ENCODE measurements around the gene MATCAP1. TPM values are rescaled to one million over a fixed set of nuclear protein-coding genes. Genes with fewer than 3 reads are reported as not detected.
A peak's percentile ranks its signal among the peaks of the same experiment; 100 is the strongest.

MATCAP1 gene
- total RNA-seq, 4 donors from 2014 or later, result 27.6 to 220 (median 32.5) TPM

- H3K27ac ChIP-seq, result peak overlapping the region; percentile 82 to 87 (median 83)
- 70% methylated on average over 9 of the region's 9 CpGs; no CpG with 5 or more reads in 1 of the 2 donors for WGBS, 2 donors (ENCODE audit: low coverage in 1 of 2)
- no peak overlapping the region for H3K4me3 ChIP-seq
- TF ChIP-seq POLR2AphosphoS5 (IDR thresholded peaks at IDR 0.05), result no peak
- TF ChIP-seq POLR2A (IDR thresholded peaks at IDR 0.05), result no peak
- no peak for TF ChIP-seq EP300 (IDR thresholded peaks at IDR 0.05; ENCODE audit: low read depth)
- TF ChIP-seq, protein P1, sequence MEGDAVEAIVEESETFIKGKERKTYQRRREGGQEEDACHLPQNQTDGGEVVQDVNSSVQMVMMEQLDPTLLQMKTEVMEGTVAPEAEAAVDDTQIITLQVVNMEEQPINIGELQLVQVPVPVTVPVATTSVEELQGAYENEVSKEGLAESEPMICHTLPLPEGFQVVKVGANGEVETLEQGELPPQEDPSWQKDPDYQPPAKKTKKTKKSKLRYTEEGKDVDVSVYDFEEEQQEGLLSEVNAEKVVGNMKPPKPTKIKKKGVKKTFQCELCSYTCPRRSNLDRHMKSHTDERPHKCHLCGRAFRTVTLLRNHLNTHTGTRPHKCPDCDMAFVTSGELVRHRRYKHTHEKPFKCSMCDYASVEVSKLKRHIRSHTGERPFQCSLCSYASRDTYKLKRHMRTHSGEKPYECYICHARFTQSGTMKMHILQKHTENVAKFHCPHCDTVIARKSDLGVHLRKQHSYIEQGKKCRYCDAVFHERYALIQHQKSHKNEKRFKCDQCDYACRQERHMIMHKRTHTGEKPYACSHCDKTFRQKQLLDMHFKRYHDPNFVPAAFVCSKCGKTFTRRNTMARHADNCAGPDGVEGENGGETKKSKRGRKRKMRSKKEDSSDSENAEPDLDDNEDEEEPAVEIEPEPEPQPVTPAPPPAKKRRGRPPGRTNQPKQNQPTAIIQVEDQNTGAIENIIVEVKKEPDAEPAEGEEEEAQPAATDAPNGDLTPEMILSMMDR (IDR thresholded peaks at IDR 0.05), result no peak
- H3K36me3 ChIP-seq, result no peaks in the 10 kb centered on the region
- in situ Hi-C loops (cut with MboI; ENCODE audit: low pct_ligation_motif_present in 1 of 4, low pct_unique_long_range_greater_than_20kb in 1 of 4, low sequenced_read_pairs in 3 of 4), result loop anchor here in 2 of 4 donors (25.0 kb wide), 2 partner anchors 182 to 207 kb away; partner anchors contain the start of genes CES3 (in 1 of the 2) and CES4A (in 1 of the 2)
- H3K4me1 ChIP-seq, result peaks cover 23 to 59% (median 48%) of the 10 kb centered on the region in 4 donors
- intact Hi-C loops (cut with DNase I; ENCODE audit: low total_unique reads), result no loop called here
- H3K27me3 ChIP-seq, result peaks cover 29% of the 10 kb centered on the region
- DNase-seq, result no peak
- no peaks in the 10 kb centered on the region for H3K9me3 ChIP-seq
Observed at GRCh38 chr16:67169011-67169451, 14.7 kb downstream of the MATCAP1 start.

DNA sequence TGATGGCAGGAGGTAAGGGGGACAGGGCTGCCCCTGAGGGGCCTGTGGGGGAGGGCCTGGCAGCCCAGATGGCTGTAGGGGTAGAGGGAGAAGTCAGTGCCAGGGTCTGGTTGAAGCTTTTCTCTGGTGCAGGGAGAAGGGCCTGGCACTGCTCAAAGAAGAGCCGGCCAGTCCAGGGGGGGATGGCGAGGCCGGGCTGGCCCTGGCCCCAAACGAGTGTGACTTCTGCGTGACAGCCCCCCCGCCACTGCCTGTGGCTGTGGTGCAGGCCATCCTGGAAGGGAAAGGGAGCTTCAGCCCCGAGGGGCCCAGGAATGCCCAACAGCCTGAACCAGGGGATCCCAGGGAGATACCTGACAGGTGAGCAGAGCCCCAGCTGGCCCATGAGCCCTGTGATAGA, 16.2 kb downstream of the MATCAP1 start:
- H3K9me3 ChIP-seq, result no peaks in the 10 kb centered on the region
- TF ChIP-seq, protein P1 (IDR thresholded peaks at IDR 0.05), result no peak
- TF ChIP-seq POLR2AphosphoS5 (IDR thresholded peaks at IDR 0.05) (no peak), EP300 (IDR thresholded peaks at IDR 0.05; ENCODE audit: low read depth) (no peak), POLR2A (IDR thresholded peaks at IDR 0.05) (no peak)
- H3K4me3 ChIP-seq, result no peak overlapping the region
- in situ Hi-C loops (cut with MboI; ENCODE audit: low pct_ligation_motif_present in 1 of 4, low pct_unique_long_range_greater_than_20kb in 1 of 4, low sequenced_read_pairs in 3 of 4) (loop anchor here in 2 of 4 donors (25.0 kb wide), 2 partner anchors 180 to 205 kb away; partner anchors contain the start of genes CES3 (in 1 of the 2) and CES4A (in 1 of the 2)), intact Hi-C loops (cut with DNase I; ENCODE audit: low total_unique reads) (no loop called here)
- no peak overlapping the region for H3K27ac ChIP-seq
- peaks cover 43% of the 10 kb centered on the region for H3K27me3 ChIP-seq
- no peaks in the 10 kb centered on the region for H3K36me3 ChIP-seq
- peaks cover 15 to 62% (median 52%) of the 10 kb centered on the region in 4 donors for H3K4me1 ChIP-seq
- peak; percentile 6 for DNase-seq
- WGBS, 2 donors (ENCODE audit: low coverage in 1 of 2), result 91% methylated on average over 7 of the region's 7 CpGs; no CpG with 5 or more reads in 1 of the 2 donors

GRCh38 chr16:67166598-67167168, 17.1 kb downstream of the MATCAP1 start:
- intact Hi-C loops (cut with DNase I; ENCODE audit: low total_unique reads) (no loop called here), in situ Hi-C loops (cut with MboI; ENCODE audit: low pct_ligation_motif_present in 1 of 4, low pct_unique_long_range_greater_than_20kb in 1 of 4, low sequenced_read_pairs in 3 of 4) (loop anchor here in 2 of 4 donors (25.0 kb wide), 2 partner anchors 179 to 204 kb away; partner anchors contain the start of genes CES3 (in 1 of the 2) and CES4A (in 1 of the 2))
- peak; percentile 8 for DNase-seq
- Histone ChIP-seq H3K27me3 (peaks cover 53% of the 10 kb centered on the region), H3K4me3 (no peak overlapping the region), H3K4me1 (peaks cover 16 to 70% (median 53%) of the 10 kb centered on the region in 4 donors), H3K9me3 (no peaks in the 10 kb centered on the region), H3K27ac (no peak overlapping the region), H3K36me3 (no peaks in the 10 kb centered on the region)
- no peak for TF ChIP-seq POLR2AphosphoS5 (IDR thresholded peaks at IDR 0.05)
- TF ChIP-seq, protein P1 (IDR thresholded peaks at IDR 0.05), result no peak
- WGBS, 2 donors (ENCODE audit: low coverage in 1 of 2), result 80% methylated on average over 5 of the region's 5 CpGs; no CpG with 5 or more reads in 1 of the 2 donors

GRCh38 chr16:67166110-67166547, 17.6 kb downstream of the MATCAP1 start:
- in situ Hi-C loops (cut with MboI; ENCODE audit: low pct_ligation_motif_present in 1 of 4, low pct_unique_long_range_greater_than_20kb in 1 of 4, low sequenced_read_pairs in 3 of 4), result loop anchor here in 2 of 4 donors (25.0 kb wide), 2 partner anchors 179 to 204 kb away; partner anchors contain the start of genes CES3 (in 1 of the 2) and CES4A (in 1 of the 2)
- no peaks in the 10 kb centered on the region for H3K36me3 ChIP-seq
- H3K27ac ChIP-seq, result no peak overlapping the region
- H3K9me3 ChIP-seq, result no peaks in the 10 kb centered on the region
- intact Hi-C loops (cut with DNase I; ENCODE audit: low total_unique reads), result no loop called here
- no peak overlapping the region for H3K4me3 ChIP-seq
- peaks cover 22 to 73% (median 55%) of the 10 kb centered on the region in 4 donors for H3K4me1 ChIP-seq
- peaks cover 56% of the 10 kb centered on the region for H3K27me3 ChIP-seq
- WGBS, 2 donors (ENCODE audit: low coverage in 1 of 2), result 48% methylated on average over 17 of the region's 18 CpGs; no CpG with 5 or more reads in 1 of the 2 donors
- no peak for DNase-seq
- no peak for TF ChIP-seq POLR2A (IDR thresholded peaks at IDR 0.05)
- TF ChIP-seq EP300 (IDR thresholded peaks at IDR 0.05; ENCODE audit: low read depth), result no peak
- TF ChIP-seq, protein P1 (IDR thresholded peaks at IDR 0.05), result no peak
- no peak for TF ChIP-seq POLR2AphosphoS5 (IDR thresholded peaks at IDR 0.05)
